Measurements from ENCODE around the gene DDX17.

The DDX17 gene

DNA sequence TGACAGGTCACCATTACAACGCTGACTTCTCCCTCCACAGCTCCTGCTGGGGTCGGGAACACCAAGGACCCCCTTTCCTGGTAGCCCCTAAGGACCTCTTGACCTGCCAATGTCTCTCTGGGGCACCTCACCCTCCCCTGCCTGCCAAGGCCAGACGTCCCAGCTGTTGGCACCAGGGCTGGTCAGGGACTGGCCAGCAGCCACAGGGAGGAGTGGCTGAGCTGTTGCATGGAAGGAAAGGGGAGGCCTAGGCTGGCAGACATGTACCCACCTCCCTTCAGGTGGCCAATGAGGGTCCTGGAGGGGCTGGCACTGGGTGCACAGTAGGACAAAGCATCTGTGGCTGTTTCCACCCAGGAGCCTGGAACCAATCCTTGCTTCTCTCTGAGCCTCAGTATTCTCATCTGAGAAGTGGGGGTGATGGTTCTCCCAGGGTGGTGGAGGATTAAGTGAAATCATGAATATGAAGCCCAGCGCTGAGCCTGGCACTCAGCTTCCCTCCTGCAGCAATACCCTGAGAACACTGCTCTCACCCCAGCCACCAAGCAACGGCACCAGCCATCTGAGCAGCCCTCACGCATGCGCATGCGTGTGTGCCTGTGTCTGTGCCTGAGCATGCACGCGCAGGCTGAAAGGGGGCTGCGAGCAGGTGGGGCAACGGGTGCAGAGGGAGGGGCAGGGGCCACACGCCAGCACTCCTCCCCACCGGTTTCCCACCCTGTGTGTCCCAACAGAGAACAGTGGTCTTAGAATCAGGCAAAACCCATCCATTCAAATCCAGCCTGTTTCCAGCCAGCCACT lies 57.0 kb downstream of the DDX17 start:
- no peak for DNase-seq (ENCODE audit: low read depth in 2 of 2)

DNA sequence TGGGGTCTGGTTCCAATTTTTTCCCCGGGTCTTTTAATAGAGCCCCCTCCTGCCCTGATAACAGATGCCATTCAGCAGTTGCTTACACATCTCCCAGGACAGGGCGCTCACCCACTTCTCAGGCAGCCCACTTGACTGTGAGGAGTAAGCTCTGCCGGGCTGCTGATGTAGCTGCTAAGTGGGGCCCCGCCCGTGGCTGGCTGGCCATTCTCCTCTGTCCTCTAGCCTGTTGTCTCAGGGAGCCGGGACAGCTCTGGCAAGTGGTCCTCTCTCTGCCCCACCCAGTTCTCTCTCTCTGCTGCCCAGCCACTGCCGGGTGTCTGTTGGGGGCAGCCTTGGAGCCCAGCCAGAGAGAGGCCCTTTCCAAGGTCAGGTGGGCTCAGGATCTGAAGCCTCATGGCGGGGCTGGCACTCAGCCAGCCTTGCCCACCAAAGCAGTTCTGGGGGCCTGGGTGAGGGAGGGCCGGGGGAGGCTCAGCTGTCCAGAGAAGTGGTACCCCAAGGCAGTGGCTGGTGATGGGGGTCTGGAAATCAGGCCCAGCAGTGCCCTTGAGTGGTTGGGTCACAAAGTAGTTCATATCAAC lies 60.0 kb downstream of the DDX17 start:
- DNase-seq (ENCODE audit: low read depth in 2 of 2): no peak

DNA sequence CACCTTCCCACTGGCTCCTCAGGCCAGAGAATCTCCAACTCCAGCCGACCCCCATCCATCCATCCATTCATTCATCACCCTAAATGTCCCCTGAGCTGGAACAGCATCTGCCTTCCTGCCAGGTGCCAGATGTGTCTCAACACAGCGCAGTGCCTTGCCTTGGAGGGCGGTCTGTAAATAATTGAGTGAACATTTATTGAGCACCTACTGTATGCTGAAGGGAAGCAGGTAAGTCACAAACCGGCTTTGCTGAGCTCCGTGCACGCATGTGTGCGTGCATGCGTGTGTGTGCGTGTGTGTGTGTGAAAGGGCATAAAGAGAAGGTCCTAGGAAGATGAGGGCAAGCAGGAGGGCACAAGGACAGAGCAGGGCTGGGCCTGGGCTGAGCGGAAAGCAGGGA lies 61.3 kb downstream of the DDX17 start:
- no peak for DNase-seq (ENCODE audit: low read depth in 2 of 2)

DNA sequence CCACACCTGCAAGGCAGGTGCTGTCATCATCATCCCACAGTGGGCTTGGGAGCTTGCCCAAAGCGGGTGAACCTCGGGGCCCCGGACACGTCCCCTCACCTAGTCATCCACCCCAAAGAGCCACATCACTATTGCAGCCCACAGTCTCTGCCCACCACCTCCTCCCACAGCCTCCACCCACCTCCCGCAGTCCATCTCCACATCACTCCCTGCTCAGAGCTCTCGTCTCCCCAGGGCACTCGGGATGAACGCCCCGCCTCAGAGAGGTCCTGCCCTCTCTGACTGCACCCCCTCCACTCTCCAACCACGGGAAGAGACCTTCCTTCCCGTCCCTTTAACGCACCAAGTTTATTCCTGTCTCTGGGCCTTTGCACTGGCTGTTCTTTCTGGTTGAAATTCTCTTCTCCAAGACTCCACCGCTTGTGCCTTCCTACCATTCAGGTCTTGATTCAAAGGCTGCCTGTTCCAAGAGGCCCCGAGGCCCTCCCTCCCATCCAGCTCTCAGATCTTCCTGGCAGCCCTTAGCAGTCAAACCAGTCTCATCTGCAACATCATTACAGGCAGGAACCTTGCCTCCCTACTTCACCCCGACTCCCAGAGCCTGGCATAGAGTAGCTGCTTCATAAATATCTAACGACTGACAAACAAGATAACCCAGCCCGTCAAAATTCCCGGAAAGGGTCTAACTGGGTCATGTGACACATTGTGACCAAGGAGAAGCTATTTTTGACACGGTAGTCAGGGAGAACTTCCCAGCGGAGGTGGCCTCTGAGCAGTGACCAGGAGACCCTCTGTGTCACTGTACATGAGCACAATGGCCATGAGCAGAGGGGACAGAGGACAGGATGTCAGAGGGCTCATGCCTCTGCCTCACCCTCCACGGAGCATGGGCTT lies 62.2 kb downstream of the DDX17 start:
- no peak for DNase-seq (ENCODE audit: low read depth in 2 of 2)

- no peak for DNase-seq (ENCODE audit: low read depth in 2 of 2)
Observed at GRCh38 chr22:38442967-38443627, 63.0 kb downstream of the DDX17 start.

- DNase-seq (ENCODE audit: low read depth in 2 of 2): no peak
Observed at GRCh38 chr22:38441620-38442287, 64.4 kb downstream of the DDX17 start.

DNA sequence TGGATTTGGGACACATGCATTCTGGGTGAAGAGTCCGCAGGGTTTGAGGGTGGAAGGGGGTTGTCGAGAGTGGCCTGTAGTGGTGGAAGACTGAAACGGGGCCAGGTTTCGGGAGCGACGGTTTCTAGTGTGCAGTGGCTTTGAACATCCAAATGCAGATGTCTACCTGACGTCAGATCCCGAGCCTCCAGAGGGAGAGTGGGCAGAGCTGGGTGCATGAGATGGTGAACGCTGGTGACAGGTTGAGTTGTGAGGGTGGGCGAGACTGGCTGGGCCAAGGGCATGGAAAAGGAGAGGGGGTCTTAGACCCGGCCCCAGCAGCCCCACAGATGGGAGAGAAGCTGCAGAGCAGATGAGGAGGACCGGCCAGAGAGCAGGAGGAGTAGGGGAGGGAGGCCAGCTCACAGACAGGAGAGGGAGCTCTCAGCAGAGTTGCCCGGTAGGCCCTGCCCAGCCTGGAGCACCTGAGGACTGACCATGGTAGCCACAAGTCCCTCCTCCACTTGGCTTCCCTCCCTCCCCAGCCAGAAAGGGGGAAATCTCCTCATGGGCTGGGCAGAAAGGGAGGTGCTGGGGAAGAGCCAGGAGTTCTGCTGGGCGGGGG lies 65.3 kb downstream of the DDX17 start:
- DNase-seq (ENCODE audit: low read depth in 2 of 2): no peak

- DNase-seq (ENCODE audit: low read depth in 2 of 2): no peak
Observed at GRCh38 chr22:38437416-38437815, 68.7 kb downstream of the DDX17 start.

DNA sequence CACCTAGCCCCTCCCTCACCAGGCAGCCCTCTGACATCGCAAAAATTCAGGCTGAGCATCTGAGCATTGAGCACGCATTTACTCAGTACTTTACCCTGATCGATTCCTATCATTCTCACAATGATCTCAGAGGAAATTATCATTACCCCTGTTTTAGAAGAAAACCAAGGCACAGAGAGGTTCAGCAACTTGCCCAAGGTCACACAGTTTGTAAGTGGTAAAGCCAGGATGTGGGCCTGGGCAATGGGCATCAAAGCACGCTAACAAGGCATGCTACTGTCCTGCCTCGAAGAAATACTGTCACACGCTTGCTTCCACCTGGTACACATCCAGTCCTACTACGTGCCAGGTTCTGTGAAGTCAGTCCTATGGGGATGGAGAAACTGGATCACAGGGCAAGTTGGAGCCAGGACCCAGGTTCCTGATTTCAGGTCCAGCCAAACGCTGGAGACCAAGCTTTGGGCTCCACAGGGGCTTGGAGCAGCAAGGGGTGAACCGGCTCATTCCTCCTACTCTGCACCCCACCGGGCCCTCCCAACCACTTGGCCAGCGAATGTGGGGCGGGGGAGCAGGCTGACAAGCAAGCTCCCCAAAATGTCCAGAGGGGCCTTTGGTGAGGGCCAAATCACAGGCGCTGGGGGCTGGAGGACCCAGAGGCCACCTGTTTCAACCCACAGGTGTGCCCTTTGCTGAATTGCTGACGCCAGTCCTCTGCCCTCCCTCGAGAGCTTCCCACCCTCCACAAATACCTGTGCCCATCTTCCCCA lies 69.3 kb downstream of the DDX17 start:
- DNase-seq (ENCODE audit: low read depth in 2 of 2): no peak

GRCh38 chr22:38435965-38436364 lies 70.1 kb downstream of the DDX17 start:
- DNase-seq (ENCODE audit: low read depth in 2 of 2): no peak

DNA sequence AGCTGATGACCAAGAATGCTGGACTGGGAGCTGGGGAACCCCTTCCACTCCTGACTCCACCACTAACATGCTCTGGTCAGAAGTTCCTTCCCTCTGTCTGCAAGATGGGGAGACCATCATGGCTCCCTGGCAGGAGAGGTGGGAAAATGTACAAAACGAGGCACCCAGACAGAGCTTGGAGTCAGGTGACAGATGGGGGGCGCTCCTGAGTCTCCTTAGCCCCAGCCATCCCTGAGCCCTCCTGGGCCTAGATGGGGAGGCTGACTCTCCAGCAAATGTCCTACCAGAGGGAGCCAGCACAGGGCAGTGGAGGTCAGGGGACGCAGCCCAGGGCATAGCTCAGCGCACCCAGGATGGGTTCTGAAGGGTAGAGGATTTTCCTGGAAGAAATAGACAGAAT lies 71.1 kb downstream of the DDX17 start:
- no peak for DNase-seq (ENCODE audit: low read depth in 2 of 2)

GRCh38 chr22:38433871-38434270 lies 72.2 kb downstream of the DDX17 start:
- DNase-seq (ENCODE audit: low read depth in 2 of 2): no peak
